Fibroblast of pulmonary artery (primary cell): ENCODE results near the gene PPOX.

Experiments
- DNase-seq: peaks from one replicate; pipeline ENCODE4 v3.0.0-alpha.2; 2010; ENCODE audit warnings: low read depth
- H3K4me3 ChIP-seq: replicated peaks from 2 replicates; pipeline ENCODE4 v1.5.1; 2011; ENCODE audit warnings: low read depth, mild to moderate bottlenecking, control low read depth, low read length, moderate library complexity
- CTCF ChIP-seq: IDR thresholded peaks from 2 replicates; pipeline ENCODE4 v1.5.1; 2011; ENCODE audit warnings: mild to moderate bottlenecking, control low read depth, low read length, inconsistent platforms; ENCODE audit errors: missing control alignments

The PPOX gene

GRCh38 chr1:161192476-161193465, 26.5 kb downstream of the PPOX start:
- DNase-seq, result peak; percentile 84
- no peak overlapping the region for H3K4me3 ChIP-seq
- peak; percentile 97 for TF ChIP-seq CTCF

DNA sequence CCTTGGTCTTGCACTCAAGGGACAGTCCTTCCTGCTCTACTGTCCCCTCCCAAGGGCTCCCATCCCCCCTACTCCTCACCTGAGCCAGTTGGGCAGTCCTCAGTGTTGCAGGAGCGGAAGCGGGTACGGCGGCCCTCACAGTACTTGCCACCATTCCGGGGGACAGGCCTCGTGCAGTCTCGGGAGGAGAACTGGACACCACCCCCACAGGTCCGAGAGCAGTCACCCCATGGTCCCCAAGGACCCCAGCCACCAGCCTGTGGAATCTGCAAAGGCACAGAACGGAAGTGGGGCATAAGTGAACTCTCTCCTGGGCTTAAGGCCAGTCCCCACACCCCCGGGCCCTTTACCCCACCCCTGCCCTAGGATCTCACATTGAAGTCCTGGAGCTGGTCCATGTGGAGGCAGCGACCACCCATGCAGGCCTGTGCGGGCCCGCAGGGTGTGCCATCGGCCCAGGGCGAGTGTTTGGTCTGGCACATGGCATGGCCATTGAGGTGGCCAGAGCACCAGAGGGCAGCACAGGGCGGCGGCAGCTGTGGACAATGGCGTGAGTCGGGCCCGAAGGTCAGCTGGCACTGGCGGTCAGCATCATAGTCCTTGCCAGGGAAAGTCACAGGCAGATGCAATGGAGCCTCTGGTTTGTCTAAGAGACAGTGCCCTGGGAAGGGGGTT, 27.5 kb downstream of the PPOX start:
- TF ChIP-seq CTCF, result no peak
- DNase-seq, result no peak

DNA sequence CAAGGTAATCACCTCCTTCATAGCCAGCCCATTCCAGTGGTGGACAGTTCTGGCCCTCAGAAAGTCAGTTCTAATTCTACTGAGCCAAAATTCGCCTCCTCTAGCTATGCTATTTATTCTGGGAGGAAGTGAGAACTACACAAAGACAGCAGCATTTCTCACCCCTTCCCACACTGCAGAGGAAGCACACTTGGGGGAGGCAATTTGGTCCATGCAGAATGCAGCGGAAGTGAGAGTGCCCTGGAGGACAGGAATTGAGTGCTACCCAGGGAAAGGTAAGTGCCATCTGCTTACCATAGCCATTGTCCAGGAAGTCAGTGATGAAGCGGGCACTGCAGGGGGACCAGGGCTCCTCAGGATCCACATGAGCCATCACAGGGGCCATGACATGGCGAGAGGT, 28.9 kb downstream of the PPOX start:
- H3K4me3 ChIP-seq, result no peak overlapping the region
- no peak for TF ChIP-seq CTCF
- DNase-seq, result no peak

More for the DNA sequence above, 27.5 kb downstream of the PPOX start:
- H3K4me3 ChIP-seq, result no peak overlapping the region

DNA sequence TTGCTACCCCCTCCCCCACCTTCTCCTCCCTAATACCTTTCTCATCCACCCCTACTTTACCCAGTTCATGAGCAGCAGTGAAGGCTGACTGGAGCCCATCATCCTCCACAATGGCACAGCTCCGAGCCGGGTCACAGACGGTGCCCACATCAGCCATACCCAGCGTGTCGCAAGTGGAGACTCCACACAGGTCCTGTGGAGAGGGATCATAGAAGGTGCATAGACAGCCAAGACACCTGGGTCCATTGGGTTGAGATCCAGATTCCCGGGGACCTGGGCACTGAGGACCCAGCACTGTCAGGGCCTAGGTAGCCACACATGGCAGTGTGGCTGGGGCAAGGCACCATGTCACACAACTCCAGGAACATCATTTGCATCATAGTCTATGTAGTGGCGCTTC, 29.9 kb downstream of the PPOX start:
- no peak for TF ChIP-seq CTCF
- no peak for DNase-seq
- peak overlapping the region; percentile 65 for H3K4me3 ChIP-seq

GRCh38 chr1:161196521-161197451, 30.6 kb downstream of the PPOX start:
- DNase-seq, result peak; percentile 83
- peak overlapping the region; percentile 65 for H3K4me3 ChIP-seq
- no peak for TF ChIP-seq CTCF

DNA sequence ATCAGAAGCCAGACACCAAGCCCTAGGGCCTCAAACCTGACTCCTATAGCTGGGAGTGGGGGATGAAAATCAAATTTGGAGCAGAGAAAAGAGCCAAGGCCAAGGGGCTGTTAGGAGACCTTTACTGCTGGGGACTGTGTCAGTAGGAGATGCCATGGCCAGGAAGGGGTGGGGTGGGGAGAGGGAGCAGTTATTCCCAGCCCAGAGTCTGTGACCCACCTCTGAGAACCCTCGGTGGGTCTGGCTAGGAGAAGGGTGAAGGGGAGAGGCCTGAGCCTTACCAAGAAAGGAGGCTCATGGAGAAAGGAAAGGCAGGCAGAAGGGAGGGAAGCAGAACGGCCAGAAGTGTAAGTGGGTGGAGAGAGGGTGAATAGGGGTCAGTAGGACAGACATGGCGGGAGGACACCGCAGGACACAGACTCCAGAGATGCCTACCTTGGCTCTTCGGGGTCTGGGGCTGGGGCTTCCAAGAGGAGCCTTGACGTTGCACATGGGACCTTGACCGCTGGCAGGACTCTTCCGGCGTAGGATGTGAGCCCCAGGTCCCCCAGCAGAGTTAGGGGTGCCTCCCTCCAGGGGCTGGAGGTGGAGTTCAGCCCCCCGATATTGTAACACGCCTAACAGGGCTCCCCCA, 31.5 kb downstream of the PPOX start:
- DNase-seq, result no peak
- no peak for TF ChIP-seq CTCF
- peak overlapping the region; percentile 65 for H3K4me3 ChIP-seq
